OCI-LY1 (cell line): Measurements from ENCODE around the gene NCOR1.

Experiments
- H2AFZ ChIP-seq: fragments of 200-600 bp; sonication (generic), shearing (Covaris generic); 2 replicates; pipeline ENCODE4 v1.6.0; 2014; ENCODE audit warnings: antibody characterized with exemption, mild to moderate bottlenecking, low read length
- H3F3A ChIP-seq: fragments of 200-600 bp; sonication (generic), shearing (Covaris generic); 2 replicates; pipeline ENCODE4 v1.6.0; 2014; ENCODE audit warnings: mild to moderate bottlenecking, antibody characterized with exemption, low read length, moderate library complexity; ENCODE audit not compliant: insufficient read depth
- H3K27ac ChIP-seq: fragments of 200-600 bp; sonication (generic); 2 replicates; pipeline ENCODE4 v1.5.1; 2014; ENCODE audit warnings: low read length, mixed run types, mild to moderate bottlenecking, low read depth; ENCODE audit not compliant: poor library complexity, severe bottlenecking
- H3K27me3 ChIP-seq: fragments of 200-600 bp; sonication (generic); 2 replicates; pipeline ENCODE4 v1.6.0; 2014; ENCODE audit warnings: antibody characterized with exemption, mild to moderate bottlenecking, low read length, moderate library complexity; ENCODE audit not compliant: insufficient read depth
- H3K36me3 ChIP-seq: fragments of 200-600 bp; sonication (generic); 2 replicates; pipeline ENCODE4 v1.6.1; 2014; ENCODE audit warnings: mild to moderate bottlenecking, antibody characterized with exemption, low read length, moderate library complexity, mixed read lengths; ENCODE audit not compliant: insufficient read depth
- H3K4me1 ChIP-seq: fragments of 200-600 bp; sonication (generic); 2 replicates; pipeline ENCODE4 v1.5.1; 2014; ENCODE audit warnings: mild to moderate bottlenecking, low read length, moderate library complexity; ENCODE audit not compliant: insufficient read depth, severe bottlenecking
- H3K4me2 ChIP-seq: fragments of 200-600 bp; sonication (generic), shearing (Covaris generic); 2 replicates; pipeline ENCODE4 v1.6.1; 2014; ENCODE audit warnings: low read length
- H3K4me3 ChIP-seq: fragments of 200-600 bp; sonication (generic); 2 replicates; pipeline ENCODE4 v1.5.1; 2014; ENCODE audit warnings: low read length, low read depth, mild to moderate bottlenecking, mixed read lengths; ENCODE audit not compliant: poor library complexity, severe bottlenecking
- H3K79me2 ChIP-seq: fragments of 200-600 bp; shearing (Covaris generic); 2 replicates; pipeline ENCODE4 v1.6.1; 2016; ENCODE audit warnings: mixed run types, low read length, mixed read lengths; ENCODE audit not compliant: insufficient read depth
- H3K9ac ChIP-seq: fragments of 200-600 bp; sonication (generic), shearing (Covaris generic); 2 replicates; pipeline ENCODE4 v1.6.1; 2014; ENCODE audit warnings: mild to moderate bottlenecking, low read length, mixed read lengths
- H3K9me2 ChIP-seq: fragments of 200-600 bp; sonication (generic), shearing (Covaris generic); 2 replicates; pipeline ENCODE4 v1.6.1; 2014; ENCODE audit warnings: low read depth, mild to moderate bottlenecking, low read length, mixed read lengths
- H3K9me3 ChIP-seq: fragments of 200-600 bp; shearing (Covaris generic); 2 replicates; pipeline ENCODE4 v1.6.1; 2014; ENCODE audit warnings: low read length, mixed read lengths
- H4K20me1 ChIP-seq: fragments of 200-600 bp; sonication (generic), shearing (Covaris generic); 2 replicates; pipeline ENCODE4 v1.6.0; 2016; ENCODE audit warnings: mild to moderate bottlenecking, low read length; ENCODE audit not compliant: insufficient read depth
- CTCF ChIP-seq: fragments of 200-600 bp; sonication (generic), shearing (Covaris generic); IDR thresholded peaks from 2 replicates; pipeline ENCODE4 v1.5.1; 2017; ENCODE audit warnings: mild to moderate bottlenecking, antibody characterized with exemption, low read length, moderate library complexity, mixed read lengths
- EZH2 ChIP-seq: fragments of 200-600 bp; sonication (generic), shearing (Covaris generic); IDR thresholded peaks from 2 replicates; pipeline ENCODE4 v1.8.0; 2017; ENCODE audit warnings: borderline replicate concordance, mixed run types, mild to moderate bottlenecking, antibody characterized with exemption, low read length, moderate library complexity, mixed read lengths

Gene NCOR1

DNA sequence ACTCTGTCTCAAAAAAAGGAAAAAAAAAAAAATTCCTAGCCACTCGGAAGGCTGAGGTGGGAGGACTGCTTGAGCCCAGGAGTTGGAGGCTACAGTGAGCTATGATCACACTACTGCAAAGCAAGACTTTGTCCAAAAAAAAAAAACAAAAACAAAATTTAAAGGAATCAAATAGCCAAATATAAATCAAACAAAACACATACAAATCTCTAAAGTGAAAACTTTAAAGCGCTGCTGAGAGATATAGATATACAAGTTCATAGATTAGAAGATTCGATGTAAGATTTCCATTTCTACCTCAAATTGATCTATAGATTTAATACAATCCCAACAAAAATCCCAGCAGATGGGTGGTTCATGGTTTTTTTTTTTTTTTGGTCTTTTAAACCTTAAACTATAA, 132.1 kb downstream of the NCOR1 start:
- H3K27me3 ChIP-seq, result no peaks in the 10 kb centered on the region
- H3K4me1 ChIP-seq, result no peaks in the 10 kb centered on the region
- H3K9ac ChIP-seq, result no peak overlapping the region
- no peak overlapping the region for H2AFZ ChIP-seq
- no peak overlapping the region for H3K27ac ChIP-seq
- H3K9me2 ChIP-seq, result no peaks in the 10 kb centered on the region
- TF ChIP-seq CTCF (no peak), EZH2 (no peak)
- no peak overlapping the region for H3K4me2 ChIP-seq
- peaks cover 81% of the 10 kb centered on the region for H3K36me3 ChIP-seq
- H3K9me3 ChIP-seq, result no peaks in the 10 kb centered on the region
- H3K79me2 ChIP-seq, result no peaks in the 10 kb centered on the region
- H3K4me3 ChIP-seq, result no peak overlapping the region
- H4K20me1 ChIP-seq, result no peaks in the 10 kb centered on the region
- H3F3A ChIP-seq, result no peaks in the 10 kb centered on the region

- Histone ChIP-seq H3K4me1 (no peaks in the 10 kb centered on the region), H3K4me2 (no peak overlapping the region), H3K9me3 (no peaks in the 10 kb centered on the region), H3K4me3 (no peak overlapping the region), H4K20me1 (no peaks in the 10 kb centered on the region), H3K9me2 (no peaks in the 10 kb centered on the region), H2AFZ (no peak overlapping the region), H3K27me3 (no peaks in the 10 kb centered on the region), H3K9ac (no peak overlapping the region), H3K79me2 (no peaks in the 10 kb centered on the region), H3K36me3 (peaks cover 84% of the 10 kb centered on the region), H3F3A (no peaks in the 10 kb centered on the region), H3K27ac (no peak overlapping the region)
- no peak for TF ChIP-seq EZH2
- TF ChIP-seq CTCF, result no peak
Observed at GRCh38 chr17:16081507-16082087, 133.7 kb downstream of the NCOR1 start.

DNA sequence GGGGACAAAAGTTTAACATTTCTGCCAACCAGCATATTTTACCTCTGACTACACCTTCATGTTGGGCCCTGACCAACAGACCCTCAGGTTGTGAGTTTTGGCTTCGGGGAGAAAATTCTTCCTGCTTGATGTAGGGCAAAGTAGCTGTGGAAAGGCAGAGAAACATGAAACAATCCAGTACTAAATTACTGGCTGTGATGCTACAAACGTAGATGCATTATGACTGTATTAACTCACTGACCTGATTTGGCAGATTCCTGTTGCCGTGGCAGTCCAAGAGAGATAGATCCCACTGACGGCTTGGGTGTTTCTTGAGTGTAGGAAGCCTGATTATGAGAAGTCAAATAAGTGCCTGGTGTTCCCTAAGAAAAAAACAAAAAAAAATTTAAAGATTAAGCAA, 135.0 kb downstream of the NCOR1 start:
- no peaks in the 10 kb centered on the region for H3K9me2 ChIP-seq
- no peak overlapping the region for H3K9ac ChIP-seq
- H3K79me2 ChIP-seq, result no peaks in the 10 kb centered on the region
- H3K4me2 ChIP-seq, result no peak overlapping the region
- no peaks in the 10 kb centered on the region for H3F3A ChIP-seq
- H2AFZ ChIP-seq, result no peak overlapping the region
- H3K4me1 ChIP-seq, result no peaks in the 10 kb centered on the region
- H3K27me3 ChIP-seq, result no peaks in the 10 kb centered on the region
- no peaks in the 10 kb centered on the region for H4K20me1 ChIP-seq
- no peak overlapping the region for H3K27ac ChIP-seq
- H3K36me3 ChIP-seq, result peaks cover 84% of the 10 kb centered on the region
- TF ChIP-seq CTCF, result no peak
- no peak for TF ChIP-seq EZH2
- no peak overlapping the region for H3K4me3 ChIP-seq
- H3K9me3 ChIP-seq, result no peaks in the 10 kb centered on the region
